HK-2 (cell line): ENCODE data around the gene ITGB3BP.

Experiments
- DNase-seq: peaks from one replicate; pipeline ENCODE4 v3.0.0-alpha.2; 2018; ENCODE audit not compliant: unreplicated experiment

Gene ITGB3BP

DNA sequence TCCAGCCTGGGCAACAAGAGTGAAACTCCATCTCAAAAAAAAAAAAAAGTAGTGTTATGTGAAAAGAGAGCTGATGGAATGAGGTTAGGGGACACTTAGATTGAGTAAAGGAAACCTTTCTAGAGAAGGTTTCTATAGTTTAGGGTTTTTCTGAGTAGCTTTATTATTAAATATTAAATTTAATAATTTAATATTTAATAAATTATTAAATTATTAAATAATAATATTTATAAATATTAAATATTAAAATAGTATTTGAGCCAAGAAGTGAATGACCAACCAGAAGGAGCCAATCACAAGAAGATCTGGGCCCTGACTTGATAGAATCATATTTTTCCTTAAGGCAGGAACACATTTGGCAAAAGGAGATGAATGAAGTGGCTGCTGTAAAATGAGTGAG is 104.9 kb downstream of the ITGB3BP start:
- DNase-seq = no peak

DNA sequence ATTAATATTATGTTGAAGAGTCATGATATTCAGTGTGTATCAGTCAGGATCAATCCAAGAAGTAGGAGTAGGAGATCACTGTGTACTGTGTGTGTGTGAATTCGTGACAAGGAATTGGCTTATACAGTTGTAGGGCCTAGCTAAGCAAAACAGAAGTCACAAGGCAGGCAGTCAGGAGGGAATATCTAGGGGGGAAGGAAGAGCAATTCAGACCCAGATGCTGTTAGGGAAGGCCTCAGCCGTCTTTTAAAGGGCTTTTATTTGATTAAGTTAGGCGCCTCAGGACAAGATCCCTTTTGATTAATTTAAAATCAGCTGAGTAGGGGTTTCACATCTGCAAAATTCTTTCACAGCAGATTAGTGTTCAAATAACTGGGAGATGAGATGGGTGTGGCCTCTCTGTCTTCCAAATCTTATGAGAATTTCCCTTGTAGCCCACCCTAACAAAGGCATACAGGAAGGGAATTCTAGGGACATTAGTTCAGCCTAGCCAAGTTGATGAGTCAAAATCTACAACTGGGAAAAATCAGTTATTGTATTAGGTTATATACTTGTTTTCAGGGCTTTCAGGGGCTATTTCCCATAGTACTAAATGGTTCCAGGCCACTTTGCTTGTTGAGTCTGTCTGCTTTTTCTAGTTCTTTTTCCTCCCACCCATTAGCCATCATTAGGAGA is 108.2 kb downstream of the ITGB3BP start:
- no peak for DNase-seq

DNA sequence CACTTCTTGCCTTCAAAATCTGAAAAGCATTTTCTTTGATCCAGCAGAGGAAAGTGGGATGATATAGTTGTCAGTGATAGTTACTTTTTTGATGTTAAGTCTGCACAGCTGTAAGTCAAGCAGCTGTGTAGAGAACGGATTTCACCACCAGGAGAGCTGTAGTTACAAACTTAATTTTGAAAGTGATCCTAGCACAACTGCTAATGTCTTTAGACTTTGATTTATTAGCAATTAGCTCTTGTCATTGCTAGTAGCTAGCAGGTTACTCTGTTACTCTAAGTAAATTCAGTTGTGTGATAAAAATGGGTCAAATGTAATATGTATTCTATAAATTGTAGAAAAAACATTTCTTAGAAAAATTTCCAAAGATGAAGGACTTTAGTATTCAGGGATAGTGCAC is 109.6 kb downstream of the ITGB3BP start:
- no peak for DNase-seq

DNA sequence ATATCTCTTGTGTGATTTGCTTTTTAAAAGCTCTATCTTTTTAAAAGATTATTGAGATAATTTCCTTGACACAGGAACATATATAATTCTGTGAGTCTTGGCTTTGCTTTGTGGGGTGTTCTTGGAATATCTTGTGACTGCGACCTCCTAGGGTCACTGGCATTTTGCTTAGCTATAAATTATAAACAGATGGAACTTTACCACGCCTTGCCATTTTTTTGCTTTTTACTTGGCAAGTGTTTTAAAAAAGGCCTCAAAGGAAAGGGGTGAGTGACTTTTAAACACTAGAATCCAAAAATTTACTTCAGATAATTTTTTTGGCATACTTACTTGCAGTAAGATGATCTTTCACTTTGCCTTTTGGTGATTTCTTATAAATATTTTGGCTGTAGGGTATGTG is 112.0 kb downstream of the ITGB3BP start:
- no peak for DNase-seq

DNA sequence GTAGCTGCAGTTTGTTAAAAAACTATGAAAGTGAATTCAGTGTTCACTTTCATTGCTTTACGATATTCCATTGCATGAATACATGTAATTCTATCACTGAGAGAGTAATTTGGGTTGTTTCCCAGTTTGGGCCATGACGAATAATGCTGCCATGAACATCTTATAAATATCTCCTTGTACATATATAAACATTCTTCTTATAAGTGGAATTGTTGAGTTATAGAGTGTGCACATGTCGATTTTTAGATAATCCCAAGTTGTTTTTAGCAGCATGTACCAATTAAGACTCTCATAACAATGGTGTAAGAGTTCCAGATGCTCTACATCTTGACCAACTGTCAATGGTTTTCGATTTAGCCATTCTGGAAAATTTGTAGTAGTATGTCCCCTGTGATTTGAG is 114.7 kb downstream of the ITGB3BP start:
- no peak for DNase-seq

DNA sequence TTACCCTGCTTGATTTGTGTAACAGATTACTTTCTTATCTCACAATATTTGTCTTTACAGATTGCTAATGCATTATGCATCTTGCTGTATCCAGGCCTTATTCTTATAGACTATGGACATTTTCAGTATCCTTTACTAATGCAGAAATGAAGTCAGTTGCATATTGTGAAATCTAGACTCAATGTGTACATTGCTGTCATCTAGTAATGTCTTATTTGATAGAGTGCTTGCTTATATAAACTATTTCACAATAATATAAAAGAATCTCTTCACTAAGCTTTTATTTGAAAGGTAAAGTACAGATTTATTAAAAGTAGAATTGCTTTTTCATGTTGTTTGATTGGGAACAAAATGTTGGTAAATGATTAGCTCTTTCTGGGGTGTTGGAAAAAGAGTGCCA is 116.0 kb downstream of the ITGB3BP start:
- DNase-seq = no peak

DNA sequence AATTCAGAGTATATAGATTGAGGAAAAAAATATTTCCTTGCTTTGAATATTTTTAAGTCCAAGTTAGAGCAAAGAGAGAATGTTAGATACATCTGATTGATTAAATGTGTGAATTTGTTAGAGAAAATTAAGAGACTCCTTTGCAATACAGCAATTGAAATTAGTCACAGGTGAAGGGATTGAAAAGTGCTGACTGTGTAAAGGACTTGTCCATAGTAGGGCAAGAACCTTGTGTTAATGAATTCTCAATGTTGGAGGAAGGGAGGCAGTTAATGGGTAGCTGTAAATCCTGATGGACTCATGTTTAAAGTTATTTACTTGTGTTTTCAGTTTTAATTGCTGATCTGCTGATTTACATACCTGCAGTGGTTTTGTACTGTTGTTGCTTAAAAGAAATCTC is 117.0 kb downstream of the ITGB3BP start:
- DNase-seq = no peak

DNA sequence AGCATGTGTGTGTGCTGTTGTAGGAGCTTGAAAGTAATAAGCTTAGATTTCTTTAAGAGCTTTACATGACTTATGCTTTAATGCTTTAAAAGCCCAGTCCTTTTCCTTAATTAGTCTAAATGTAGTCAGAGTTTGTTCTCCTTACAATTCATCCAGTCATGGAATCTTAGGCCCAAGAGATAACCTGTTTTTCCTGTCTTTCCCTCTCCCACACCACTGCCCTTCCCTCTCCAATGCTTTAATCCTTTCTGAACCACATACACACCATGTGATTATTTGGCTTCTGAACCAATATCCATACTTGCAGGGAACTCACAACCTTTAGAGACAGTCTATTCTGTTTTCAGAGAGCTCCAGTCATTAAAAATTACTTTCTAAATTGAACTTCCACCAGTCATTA is 118.0 kb downstream of the ITGB3BP start:
- DNase-seq = no peak

DNA sequence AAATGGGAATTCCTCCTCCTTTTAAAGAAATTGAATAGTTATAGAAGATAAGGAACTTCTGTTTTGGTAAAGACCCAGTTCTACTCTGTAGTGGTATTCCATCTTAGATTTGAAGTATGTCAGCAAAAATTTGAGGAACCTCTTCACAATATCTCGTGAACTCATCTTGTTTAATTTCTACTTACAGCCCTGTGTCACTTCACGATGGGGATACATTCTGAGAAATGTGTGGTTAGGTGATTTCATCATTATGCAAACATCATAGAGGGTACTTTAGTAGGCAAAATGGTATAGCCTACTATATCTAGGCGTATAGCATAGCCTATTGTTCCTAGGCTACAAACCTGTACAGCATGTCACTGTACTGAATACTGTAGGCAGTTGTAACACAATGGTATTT is 119.6 kb downstream of the ITGB3BP start:
- DNase-seq = no peak

DNA sequence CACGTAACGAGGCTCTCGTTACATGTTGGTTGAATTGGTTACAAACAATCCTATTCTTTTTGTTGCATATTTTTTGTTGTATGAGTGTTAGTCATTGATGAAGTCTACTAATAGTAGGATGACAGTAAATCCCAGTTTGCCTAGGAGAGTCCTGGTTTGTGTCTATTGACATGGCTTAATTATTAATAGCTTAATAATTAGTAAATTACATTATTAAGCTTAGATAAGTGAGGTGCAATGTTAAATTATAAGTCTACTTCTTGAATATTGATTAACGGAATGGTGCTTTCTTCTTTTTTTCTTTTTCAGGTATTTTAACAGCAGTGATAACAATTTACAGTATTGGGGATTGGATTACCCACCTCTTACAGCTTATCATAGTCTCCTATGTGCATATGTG is 121.1 kb downstream of the ITGB3BP start:
- DNase-seq = no peak
